ENCODE results near the gene SIRT6.

DNA sequence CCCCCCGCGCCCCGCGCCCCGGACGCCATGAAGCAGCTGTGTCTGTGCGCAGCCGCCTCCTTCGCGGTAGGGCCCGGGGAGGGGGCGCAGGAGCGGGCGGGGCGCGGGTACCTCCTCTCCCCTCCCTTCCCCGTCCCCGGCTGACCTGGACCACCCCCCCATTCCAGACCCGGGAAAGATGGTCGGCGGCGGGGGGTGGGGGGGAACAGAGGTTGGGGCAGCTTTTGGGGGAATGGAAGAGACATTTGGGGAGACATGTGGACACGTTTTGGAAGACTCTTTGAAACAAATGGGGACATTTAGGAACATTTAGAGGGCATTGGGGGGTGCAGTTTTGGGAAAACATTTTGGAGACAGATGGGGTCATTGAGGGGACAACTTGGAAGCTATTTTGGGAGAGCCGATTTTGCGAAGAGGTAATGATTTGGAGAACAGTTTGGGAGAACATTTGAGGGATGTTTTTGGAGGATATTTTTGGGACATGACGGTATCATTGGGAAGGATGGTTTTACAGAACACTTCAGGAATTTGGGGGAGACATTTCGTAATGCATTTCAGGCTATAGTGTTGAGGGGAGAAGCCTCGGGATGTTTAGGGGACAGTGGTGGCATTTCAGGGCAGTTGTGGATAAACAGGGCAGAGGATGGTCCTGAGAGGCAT lies 16.2 kb upstream of the SIRT6 start:
- TF ChIP-seq, protein P1, sequence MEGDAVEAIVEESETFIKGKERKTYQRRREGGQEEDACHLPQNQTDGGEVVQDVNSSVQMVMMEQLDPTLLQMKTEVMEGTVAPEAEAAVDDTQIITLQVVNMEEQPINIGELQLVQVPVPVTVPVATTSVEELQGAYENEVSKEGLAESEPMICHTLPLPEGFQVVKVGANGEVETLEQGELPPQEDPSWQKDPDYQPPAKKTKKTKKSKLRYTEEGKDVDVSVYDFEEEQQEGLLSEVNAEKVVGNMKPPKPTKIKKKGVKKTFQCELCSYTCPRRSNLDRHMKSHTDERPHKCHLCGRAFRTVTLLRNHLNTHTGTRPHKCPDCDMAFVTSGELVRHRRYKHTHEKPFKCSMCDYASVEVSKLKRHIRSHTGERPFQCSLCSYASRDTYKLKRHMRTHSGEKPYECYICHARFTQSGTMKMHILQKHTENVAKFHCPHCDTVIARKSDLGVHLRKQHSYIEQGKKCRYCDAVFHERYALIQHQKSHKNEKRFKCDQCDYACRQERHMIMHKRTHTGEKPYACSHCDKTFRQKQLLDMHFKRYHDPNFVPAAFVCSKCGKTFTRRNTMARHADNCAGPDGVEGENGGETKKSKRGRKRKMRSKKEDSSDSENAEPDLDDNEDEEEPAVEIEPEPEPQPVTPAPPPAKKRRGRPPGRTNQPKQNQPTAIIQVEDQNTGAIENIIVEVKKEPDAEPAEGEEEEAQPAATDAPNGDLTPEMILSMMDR (IDR thresholded peaks at IDR 0.05) = no peak
- no peak for TF ChIP-seq POLR2A (IDR thresholded peaks at IDR 0.05)

Data from lower leg skin (tissue), 3 donors.